Natural killer cell (primary cell): ENCODE measurements around the gene COL9A2. TPM values are rescaled to one million over a fixed set of nuclear protein-coding genes. Genes with fewer than 3 reads are reported as not detected.
A peak's percentile ranks its signal among the peaks of the same experiment; 100 is the strongest.

Experiments used
- ATAC-seq, 3 donors: fragments of 150-1000 bp in 2 of 3; fragments of 200-7000 bp in 1 of 3; cut with Tn5 transposase; 1 replicate in 1 of 3; 2 replicates in 2 of 3; pipeline ENCODE4 v1.10.0; 2021; ENCODE audit warnings: mild to moderate bottlenecking in 2 of 3, moderate library complexity in 2 of 3
- DNase-seq, 2 donors: peaks; one replicate each; pipeline versions ENCODE4 v3.0.0 to v3.0.0-alpha.2; 2013 to 2021; ENCODE audit warnings: mixed read lengths in 1 of 2
- H3K27ac ChIP-seq: one replicate; pipeline ENCODE4 v1.5.1; 2013; ENCODE audit warnings: mild to moderate bottlenecking, low read length
- H3K27me3 ChIP-seq: one replicate; pipeline ENCODE4 v1.6.1; 2013; ENCODE audit warnings: low read length; ENCODE audit not compliant: control insufficient read depth, insufficient read depth
- H3K36me3 ChIP-seq: one replicate; pipeline ENCODE4 v1.6.1; 2013; ENCODE audit warnings: low read length; ENCODE audit not compliant: control insufficient read depth, insufficient read depth
- H3K4me1 ChIP-seq: one replicate; pipeline ENCODE4 v1.6.1; 2013; ENCODE audit warnings: low read length; ENCODE audit not compliant: control insufficient read depth, insufficient read depth
- H3K4me3 ChIP-seq: one replicate; pipeline ENCODE4 v1.5.1; 2013; ENCODE audit warnings: low read length
- H3K9me3 ChIP-seq: one replicate; pipeline ENCODE4 v1.6.1; 2013; ENCODE audit warnings: low read length; ENCODE audit not compliant: control insufficient read depth, insufficient read depth
- H3K27ac Mint-ChIP-seq, 2 donors: one replicate each; pipeline ENCODE4 v1.8.0; 2022; ENCODE audit warnings: mild to moderate bottlenecking in 2 of 2, mixed read lengths in 2 of 2, moderate library complexity in 1 of 2
- H3K27me3 Mint-ChIP-seq, 2 donors: one replicate each; pipeline ENCODE4 v1.8.0; 2022; ENCODE audit warnings: low read depth in 2 of 2, mixed read lengths in 2 of 2
- H3K36me3 Mint-ChIP-seq: one replicate; pipeline ENCODE4 v1.8.0; 2022; ENCODE audit warnings: mixed read lengths
- H3K4me1 Mint-ChIP-seq, 2 donors: one replicate each; pipeline ENCODE4 v1.8.0; 2022; ENCODE audit warnings: mixed read lengths in 2 of 2
- H3K4me3 Mint-ChIP-seq: one replicate; pipeline ENCODE4 v1.8.0; 2022; ENCODE audit warnings: mild to moderate bottlenecking, moderate library complexity, mixed read lengths
- H3K9me3 Mint-ChIP-seq, 2 donors: one replicate each; pipeline ENCODE4 v1.8.0; 2022; ENCODE audit warnings: mixed read lengths in 2 of 2
- CTCF ChIP-seq: fragments of 200-600 bp; IDR thresholded peaks from one replicate; pipeline ENCODE4 v1.8.0; 2022; ENCODE audit warnings: antibody characterized with exemption
- WGBS: methylation state at CpG from one replicate; pipeline ENCODE4 v1.1.7; 2013; ENCODE audit warnings: missing lambda C conversion rate; ENCODE audit not compliant: insufficient coverage; 5-methylcytosine and 5-hydroxymethylcytosine counted together
- intact Hi-C: fragments of 100-400 bp; cut with micrococcal nuclease; formaldehyde crosslinking; loops from one replicate; pipeline ENCODE4 v1.14.2; 2022
- total RNA-seq, 4 donors: library from RNA; stranded (reverse); fragments of 120-200 nt in 1 of 4; gene quantifications; one replicate each; pipeline versions ENCODE4 v1.2.3 to v1.2.4, GENCODE V29; 2013 to 2022

COL9A2 gene
- total RNA-seq, 3 donors from 2014 or later (not counting 1 experiment from before 2014, with no cell fraction given), result 2.4 to 2.6 (median 2.5) TPM

- ATAC-seq (no peak), DNase-seq (peak in 1 of 2 donors; percentile 17)
- Histone ChIP-seq H3K4me3 (peak overlapping the region; percentile 99), H3K27me3 (no peaks in the 10 kb centered on the region), H3K9me3 (no peaks in the 10 kb centered on the region), H3K4me1 (peaks cover 19% of the 10 kb centered on the region), H3K36me3 (peaks cover 16% of the 10 kb centered on the region), H3K27ac (peak overlapping the region; percentile 86)
- Mint-ChIP-seq H3K4me3 (peak overlapping the region; percentile 98), H3K27me3 (no peaks in the 10 kb centered on the region), H3K9me3 (no peaks in the 10 kb centered on the region), H3K4me1 (peaks cover 20 to 21% of the 10 kb centered on the region in 2 donors), H3K36me3 (no peaks in the 10 kb centered on the region), H3K27ac (peak overlapping the region; percentile 98 to 100)
- WGBS, result 51% methylated on average over 2 of the region's 6 CpGs
- intact Hi-C loops, result loop anchor here (5.0 kb wide), 3 partner anchors 61 to 146 kb away; partner anchors contain the start of genes COL9A2 and RLF
- no peak for TF ChIP-seq CTCF
These were observed 60.5 kb downstream of the COL9A2 start for GRCh38 chr1:40256401-40257084.

- intact Hi-C loops, result loop anchor here (5.0 kb wide), 3 partner anchors 62 to 147 kb away; partner anchors contain the start of genes COL9A2 and RLF
These were observed 61.9 kb downstream of the COL9A2 start for GRCh38 chr1:40255231-40255630.

GRCh38 chr1:40252601-40253000 lies 64.5 kb downstream of the COL9A2 start:
- DNase-seq (no peak), ATAC-seq (no peak)
- 93% methylated on average over 1 of the region's 2 CpGs for WGBS
- peaks cover 17 to 24% of the 10 kb centered on the region in 2 donors for H3K4me1 Mint-ChIP-seq
- no peak overlapping the region for H3K27ac ChIP-seq
- H3K36me3 ChIP-seq, result no peaks in the 10 kb centered on the region
- no peaks in the 10 kb centered on the region for H3K27me3 ChIP-seq
- no peaks in the 10 kb centered on the region for H3K36me3 Mint-ChIP-seq
- no peak overlapping the region for H3K27ac Mint-ChIP-seq
- intact Hi-C loops, result no loop called here
- peaks cover 4% of the 10 kb centered on the region for H3K4me1 ChIP-seq
- no peak for TF ChIP-seq CTCF
- no peaks in the 10 kb centered on the region for H3K9me3 Mint-ChIP-seq
- H3K9me3 ChIP-seq, result no peaks in the 10 kb centered on the region
- H3K27me3 Mint-ChIP-seq, result no peaks in the 10 kb centered on the region
- no peak overlapping the region for H3K4me3 ChIP-seq
- H3K4me3 Mint-ChIP-seq, result no peak overlapping the region

More at GRCh38 chr1:40255231-40255630, 61.9 kb downstream of the COL9A2 start:
- ATAC-seq (no peak), DNase-seq (no peak)
- no peak overlapping the region for H3K4me3 ChIP-seq
- peaks cover 3% of the 10 kb centered on the region for H3K36me3 ChIP-seq
- peaks cover 19% of the 10 kb centered on the region for H3K4me1 ChIP-seq
- no peaks in the 10 kb centered on the region for H3K9me3 ChIP-seq
- H3K27me3 ChIP-seq, result no peaks in the 10 kb centered on the region
- no peak overlapping the region for H3K27ac Mint-ChIP-seq
- H3K4me1 Mint-ChIP-seq, result peaks cover 25 to 26% of the 10 kb centered on the region in 2 donors
- no peaks in the 10 kb centered on the region for H3K9me3 Mint-ChIP-seq
- no peak overlapping the region for H3K4me3 Mint-ChIP-seq
- no peak for TF ChIP-seq CTCF
- no peaks in the 10 kb centered on the region for H3K36me3 Mint-ChIP-seq
- H3K27me3 Mint-ChIP-seq, result no peaks in the 10 kb centered on the region
- H3K27ac ChIP-seq, result no peak overlapping the region
